ENCODE data around the gene COL15A1.

Gene COL15A1

GRCh38 chr9:99040911-99041582 is 97.3 kb downstream of the COL15A1 start:
- DNase-seq: no peak

DNA sequence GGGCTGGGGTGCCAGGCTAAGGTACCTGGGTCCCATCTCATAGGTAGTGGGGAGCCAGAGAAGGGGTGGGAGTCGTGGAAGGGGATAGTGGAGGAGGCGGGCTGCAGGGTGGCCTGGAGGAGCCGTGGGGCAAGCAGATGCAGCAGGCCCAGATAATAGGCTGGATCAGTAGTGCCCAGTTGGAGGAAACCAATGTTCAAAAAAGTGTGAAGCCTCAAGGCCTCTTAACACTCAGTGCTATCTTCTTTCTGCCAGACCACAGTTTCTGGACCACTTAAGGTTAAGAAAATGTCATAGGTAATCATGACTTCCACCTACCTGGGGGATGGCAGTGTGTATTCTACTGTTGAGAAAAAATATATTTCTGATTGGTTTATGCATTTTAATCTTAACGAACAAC is 97.9 kb downstream of the COL15A1 start:
- no peak for DNase-seq

DNA sequence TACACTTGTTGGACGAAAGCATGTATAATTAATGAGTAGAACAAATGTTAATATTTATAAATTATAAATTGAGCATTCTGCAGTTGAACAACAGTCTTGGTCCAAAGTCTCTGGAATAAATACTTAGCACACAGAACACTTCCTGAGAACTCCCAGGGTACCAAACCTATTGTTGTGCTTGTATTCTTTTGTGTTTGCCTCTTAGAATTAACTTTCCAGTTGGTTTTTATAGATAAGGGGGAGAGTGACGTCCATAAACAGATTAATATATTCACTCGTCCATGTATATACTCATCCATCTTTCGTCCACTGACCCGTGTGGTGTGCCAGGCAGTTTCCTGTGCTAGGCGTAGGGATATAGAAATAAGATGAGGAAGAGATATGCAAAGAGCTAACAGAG is 98.9 kb downstream of the COL15A1 start:
- DNase-seq: no peak

- DNase-seq: no peak
These were observed 101.1 kb downstream of the COL15A1 start for GRCh38 chr9:99044827-99045226.

DNA sequence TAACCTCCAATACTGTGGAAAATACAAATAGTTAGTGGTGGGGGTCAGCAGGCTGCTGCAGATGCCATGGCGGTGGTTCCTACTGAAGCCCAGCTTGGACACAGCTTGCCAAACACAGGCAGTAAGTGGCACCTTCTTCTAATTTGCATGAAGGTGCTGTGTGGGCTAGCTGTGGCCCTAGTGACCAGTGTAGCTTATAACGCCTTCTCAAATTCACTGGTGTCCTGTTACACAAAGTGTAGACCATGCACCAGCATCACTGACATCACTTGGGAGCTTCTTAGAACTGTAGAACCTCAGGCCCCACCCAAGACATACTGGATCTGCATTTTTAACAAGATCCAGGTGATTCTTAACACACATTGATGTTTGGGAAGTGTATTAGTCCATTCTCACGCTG is 102.4 kb downstream of the COL15A1 start:
- DNase-seq: no peak

GRCh38 chr9:99046542-99047071 is 102.9 kb downstream of the COL15A1 start:
- DNase-seq: no peak

- DNase-seq: no peak
These were observed 105.5 kb downstream of the COL15A1 start for GRCh38 chr9:99049228-99049627.

GRCh38 chr9:99049641-99050040 is 105.9 kb downstream of the COL15A1 start:
- no peak for DNase-seq

- DNase-seq: no peak
These were observed 106.7 kb downstream of the COL15A1 start for GRCh38 chr9:99050292-99050911.

GRCh38 chr9:99050924-99051323 is 107.2 kb downstream of the COL15A1 start:
- DNase-seq: no peak

DNA sequence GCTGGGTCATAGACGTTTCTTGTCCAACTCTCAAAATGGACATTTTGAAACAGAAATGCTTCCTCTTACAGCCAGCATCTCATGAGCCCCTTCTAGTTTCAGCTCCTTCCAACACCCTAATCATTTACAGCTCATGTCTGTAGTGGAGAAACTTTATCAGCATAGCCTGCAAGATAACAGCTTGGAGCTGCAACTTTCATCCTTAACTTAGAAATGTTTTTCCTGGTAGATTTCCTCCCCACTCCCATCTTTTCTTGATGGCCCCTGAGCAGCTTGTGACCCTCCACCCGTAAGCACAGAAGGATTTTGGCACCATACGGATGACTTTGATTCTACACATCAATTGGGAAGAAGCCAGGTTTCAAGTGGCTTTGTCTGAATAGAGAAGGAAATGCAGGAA is 107.7 kb downstream of the COL15A1 start:
- no peak for DNase-seq

GRCh38 chr9:99051851-99052250 is 108.1 kb downstream of the COL15A1 start:
- no peak for DNase-seq

- no peak for DNase-seq
These were observed 109.4 kb downstream of the COL15A1 start for GRCh38 chr9:99052815-99053715.

DNA sequence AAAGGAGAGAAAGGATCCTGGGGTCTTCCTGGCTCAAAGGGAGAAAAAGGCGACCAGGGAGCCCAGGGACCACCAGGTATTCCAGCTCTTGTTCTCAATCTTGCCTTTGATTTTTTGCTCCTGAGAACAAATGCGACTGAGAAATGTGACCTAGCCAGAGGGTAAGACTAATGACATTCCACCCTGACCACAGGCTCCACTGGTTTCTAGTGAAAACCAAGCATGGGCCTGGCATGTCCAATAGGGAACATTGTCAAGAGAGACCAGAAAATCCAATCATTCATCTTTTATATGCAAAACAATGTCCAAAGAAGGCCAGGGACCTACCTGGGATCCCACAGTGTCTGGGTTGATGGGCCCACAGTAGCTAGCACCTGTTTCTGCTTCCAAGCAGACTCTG is 110.9 kb downstream of the COL15A1 start:
- no peak for DNase-seq

GRCh38 chr9:99055384-99055783 is 111.7 kb downstream of the COL15A1 start:
- DNase-seq: no peak

DNA sequence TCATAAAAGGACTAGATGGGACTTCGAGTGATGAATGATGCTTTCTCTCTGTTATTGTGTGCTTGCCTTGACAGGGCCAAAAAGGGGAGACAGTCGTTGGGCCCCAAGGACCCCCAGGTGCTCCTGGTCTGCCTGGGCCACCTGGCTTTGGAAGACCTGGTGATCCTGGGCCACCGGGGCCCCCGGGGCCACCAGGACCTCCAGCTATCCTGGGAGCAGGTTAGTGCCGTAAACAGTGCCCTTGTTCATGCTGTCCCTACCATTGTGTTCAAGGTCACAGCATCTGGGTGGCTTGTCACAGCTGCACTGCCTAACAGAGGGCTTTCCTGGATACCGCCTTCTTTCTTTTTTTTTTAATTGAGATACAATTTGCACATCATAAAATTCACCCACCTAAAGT is 112.5 kb downstream of the COL15A1 start:
- no peak for DNase-seq

GRCh38 chr9:99056886-99057664 is 113.4 kb downstream of the COL15A1 start:
- no peak for DNase-seq

GRCh38 chr9:99057665-99058625 is 114.2 kb downstream of the COL15A1 start:
- no peak for DNase-seq

DNA sequence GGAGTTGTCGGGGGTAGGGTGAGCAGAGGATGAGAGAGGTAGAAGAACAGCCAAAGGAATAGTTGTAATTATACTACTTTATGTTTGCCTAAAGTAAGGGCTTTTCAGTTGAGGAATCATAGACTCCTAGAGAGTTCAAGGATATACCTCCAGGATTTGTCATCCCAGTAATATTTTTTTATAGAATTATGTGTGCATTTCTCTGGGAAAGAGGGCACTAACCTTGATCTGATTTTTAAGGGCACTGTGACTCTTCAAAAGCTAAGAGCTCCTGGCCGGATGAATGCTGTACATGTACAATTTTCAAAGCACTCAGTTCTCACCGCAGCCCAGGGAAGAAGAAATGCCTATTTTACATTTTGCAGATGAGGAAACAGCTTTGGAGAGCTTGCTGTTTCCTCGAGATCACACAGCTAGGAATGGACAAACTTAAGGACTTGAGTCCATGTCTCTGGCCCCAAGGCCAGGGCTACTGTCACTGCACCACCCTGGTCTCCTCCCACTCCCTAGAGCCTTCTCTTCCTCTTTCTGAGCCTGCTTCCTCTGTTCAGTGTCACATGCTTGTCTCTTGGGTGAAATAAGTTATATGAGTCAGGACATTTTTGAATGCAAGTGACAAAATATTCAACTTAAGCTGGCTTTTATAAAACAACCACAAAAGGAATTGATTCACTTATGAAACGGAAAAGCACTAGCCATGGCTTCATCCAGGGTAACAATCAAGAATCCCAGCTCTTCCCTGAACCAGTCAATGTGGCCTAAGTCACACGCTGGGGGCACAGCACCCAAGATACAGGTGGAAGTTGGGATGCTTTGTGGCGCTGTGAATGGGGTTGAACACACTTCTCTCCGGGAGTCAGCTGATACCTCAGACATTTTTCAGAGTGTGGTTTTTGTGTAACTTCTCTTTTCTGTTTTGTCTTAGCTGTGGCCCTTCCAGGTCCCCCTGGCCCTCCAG is 115.5 kb downstream of the COL15A1 start:
- DNase-seq: no peak

DNA sequence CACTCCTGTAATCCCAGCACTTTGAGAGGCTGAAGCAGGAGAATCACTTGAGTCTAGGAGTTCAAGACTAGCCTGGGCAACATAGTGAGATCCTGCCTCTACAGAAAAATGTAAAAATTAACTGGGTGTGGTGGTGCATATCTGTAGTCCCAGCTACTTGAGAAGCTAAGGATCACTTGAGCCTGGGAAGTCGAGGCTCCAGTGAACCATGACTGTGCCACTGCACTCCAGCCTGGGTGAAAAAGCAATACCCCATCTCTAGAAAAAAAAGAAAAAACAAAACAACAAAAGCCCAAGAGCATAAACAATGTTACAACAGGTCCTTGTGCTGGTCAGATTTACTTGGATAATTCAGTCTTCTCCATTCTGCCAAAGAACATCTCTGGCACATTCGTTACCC is 116.9 kb downstream of the COL15A1 start:
- DNase-seq: no peak
